SK-N-SH (cell line): ENCODE results near the gene AGBL1. TPM values are rescaled to one million over a fixed set of nuclear protein-coding genes. Genes with fewer than 3 reads are reported as not detected.

Source experiments
- CTCF ChIA-PET: fragments of 300-600, 350-600 bp; formaldehyde crosslinking; extraction: SDS; loops from one replicate; lab custom pipeline; 2021; lab: Yijun Ruan, JAX
- POLR2A ChIA-PET: fragments of 350-600 bp; sonication (Branson Sonifier 250); formaldehyde crosslinking; extraction: SDS; loops from one replicate; lab custom pipeline; 2020; ENCODE audit warnings: antibody characterized with exemption, inconsistent platforms; lab: Yijun Ruan, JAX
- DNase-seq: peaks from one replicate; pipeline ENCODE4 v3.0.0; 2012
- H2AFZ ChIP-seq: fragments of 200-600 bp; sonication (generic); 2 replicates; pipeline ENCODE4 v1.8.1; 2016; ENCODE audit warnings: antibody characterized with exemption, mild to moderate bottlenecking, low read depth
- H3F3A ChIP-seq: fragments of 200-600 bp; sonication (generic); replicated peaks from 2 replicates; pipeline ENCODE3; 2016; ENCODE audit warnings: antibody characterized with exemption, mild to moderate bottlenecking; ENCODE audit not compliant: insufficient read depth
- H3K27ac ChIP-seq, 2 experiments: fragments of 200-500 bp in 1 of 2; fragments of 200-600 bp in 1 of 2; sonication (Bioruptor generic) in 1 of 2; sonication (generic), shearing (Covaris generic) in 1 of 2; 2 replicates each; pipeline versions ENCODE4 v1.5.1 to v1.6.1; 2014 to 2016; ENCODE audit warnings: low read depth in 2 of 2, inconsistent platforms in 1 of 2, low read length in 1 of 2, mild to moderate bottlenecking in 1 of 2, mixed read lengths in 1 of 2
- H3K27me3 ChIP-seq: fragments of 200-600 bp; sonication (generic), shearing (Covaris generic); 2 replicates; pipeline ENCODE4 v1.6.1; 2016; ENCODE audit warnings: mixed run types; ENCODE audit not compliant: insufficient read depth
- H3K36me3 ChIP-seq, 2 experiments: fragments of 200-500 bp in 1 of 2; fragments of 200-600 bp in 1 of 2; sonication (Bioruptor generic) in 1 of 2; sonication (generic) in 1 of 2; replicated peaks in 1 of 2; 2 replicates each; pipeline versions ENCODE3 to v1.5.1; 2014 to 2016; ENCODE audit warnings: low read length in 1 of 2, mild to moderate bottlenecking in 1 of 2; ENCODE audit not compliant: insufficient read depth in 2 of 2, control insufficient read depth in 1 of 2
- H3K4me1 ChIP-seq, 2 experiments: fragments of 200-500 bp in 1 of 2; fragments of 200-600 bp in 1 of 2; sonication (Bioruptor generic) in 1 of 2; sonication (generic), shearing (Covaris generic) in 1 of 2; 2 replicates each; pipeline versions ENCODE4 v1.5.1 to v1.6.1; 2014 to 2016; ENCODE audit warnings: low read depth in 1 of 2, low read length in 1 of 2, mixed run types in 1 of 2; ENCODE audit not compliant: insufficient read depth in 2 of 2, control insufficient read depth in 1 of 2
- H3K4me2 ChIP-seq: fragments of 200-600 bp; sonication (generic), shearing (Covaris generic); 2 replicates; pipeline ENCODE4 v1.6.1; 2017; ENCODE audit warnings: mixed run types
- H3K4me3 ChIP-seq, 2 experiments: fragments of 200-500 bp in 1 of 2; fragments of 200-600 bp in 1 of 2; sonication (Bioruptor generic) in 1 of 2; sonication (generic), shearing (Covaris generic) in 1 of 2; 2 replicates each; pipeline versions ENCODE4 v1.5.1 to v1.8.1; 2014 to 2016; ENCODE audit warnings: low read depth in 2 of 2, inconsistent platforms in 1 of 2, low read length in 1 of 2, mild to moderate bottlenecking in 1 of 2, mixed read lengths in 1 of 2, moderate library complexity in 1 of 2
- H3K79me2 ChIP-seq: fragments of 200-600 bp; sonication (generic); 2 replicates; pipeline ENCODE4 v1.8.1; 2017; ENCODE audit warnings: mild to moderate bottlenecking; ENCODE audit not compliant: insufficient read depth
- H3K9ac ChIP-seq: fragments of 200-600 bp; sonication (generic); 2 replicates; pipeline ENCODE4 v1.6.1; 2017; ENCODE audit warnings: mixed run types
- H3K9me2 ChIP-seq: fragments of 200-600 bp; sonication (generic); 2 replicates; pipeline ENCODE4 v1.6.1; 2017; ENCODE audit warnings: mixed run types
- H3K9me3 ChIP-seq: fragments of 200-600 bp; sonication (generic); 2 replicates; pipeline ENCODE4 v1.6.1; 2017; ENCODE audit warnings: mixed run types, mild to moderate bottlenecking, moderate library complexity
- H4K20me1 ChIP-seq: fragments of 200-600 bp; sonication (generic); 2 replicates; pipeline ENCODE4 v1.6.1; 2017; ENCODE audit warnings: mild to moderate bottlenecking, mixed run types; ENCODE audit not compliant: insufficient read depth
- CHD2 ChIP-seq: fragments of 150-350 bp; IDR thresholded peaks from 2 replicates; pipeline ENCODE4 v1.6.1; 2018; ENCODE audit warnings: low read length; ENCODE audit not compliant: partially characterized antibody
- ELF1 ChIP-seq: IDR thresholded peaks from 2 replicates; pipeline ENCODE4 v1.4.0; 2012
- EP300 ChIP-seq, 2 experiments: IDR thresholded peaks; 2 replicates each; pipeline versions ENCODE4 v1.4.0 to v1.6.1; 2012; ENCODE audit warnings: borderline replicate concordance in 1 of 2, low read depth in 1 of 2, low read length in 1 of 2
- EZH2phosphoT487 ChIP-seq: fragments of 200-600 bp; sonication (generic); IDR thresholded peaks from 2 replicates; pipeline ENCODE4 v1.6.1; 2017; ENCODE audit warnings: low read depth, mixed run types, mild to moderate bottlenecking, antibody characterized with exemption, moderate library complexity, borderline replicate concordance
- FOSL2 ChIP-seq: IDR thresholded peaks from 2 replicates; pipeline ENCODE4 v1.4.0; 2012; ENCODE audit warnings: low read depth, mild to moderate bottlenecking, moderate library complexity, borderline replicate concordance
- FOXJ3 ChIP-seq: sonication (generic); formaldehyde crosslinking; IDR thresholded peaks from 2 replicates; pipeline ENCODE4 v1.5.1; 2020; ENCODE audit warnings: mild to moderate bottlenecking, missing genetic modification reagents
- FOXM1 ChIP-seq: IDR thresholded peaks from 2 replicates; pipeline ENCODE4 v1.4.0; 2012; ENCODE audit warnings: low read depth, mild to moderate bottlenecking
- GABPA ChIP-seq: IDR thresholded peaks from 2 replicates; pipeline ENCODE4 v1.4.0; 2012; ENCODE audit warnings: low read depth, mild to moderate bottlenecking
- JUND ChIP-seq: IDR thresholded peaks from 2 replicates; pipeline ENCODE4 v1.4.0; 2012
- MEF2A ChIP-seq: IDR thresholded peaks from 2 replicates; pipeline ENCODE4 v1.4.0; 2012; ENCODE audit warnings: low read depth, borderline replicate concordance
- NFIC ChIP-seq: IDR thresholded peaks from 2 replicates; pipeline ENCODE4 v1.4.0; 2012; ENCODE audit warnings: borderline replicate concordance
- NRF1 ChIP-seq: IDR thresholded peaks from 2 replicates; pipeline ENCODE4 v1.6.1; 2012; ENCODE audit warnings: low read depth, mild to moderate bottlenecking, low read length
- RAD21 ChIP-seq: IDR thresholded peaks from 2 replicates; pipeline ENCODE4 v1.6.1; 2012; ENCODE audit warnings: mild to moderate bottlenecking, low read length
- RCOR1 ChIP-seq: fragments of 150-350 bp; IDR thresholded peaks from 2 replicates; pipeline ENCODE4 v1.6.1; 2017; ENCODE audit warnings: antibody characterized with exemption, low read length
- RFX5 ChIP-seq: IDR thresholded peaks from 2 replicates; pipeline ENCODE4 v1.6.1; 2012; ENCODE audit warnings: mild to moderate bottlenecking, improper control_type of control experiment, low read length
- SIN3A ChIP-seq: IDR thresholded peaks from 2 replicates; pipeline ENCODE4 v1.6.1; 2012; ENCODE audit warnings: low read depth, mild to moderate bottlenecking, low read length, moderate library complexity, borderline replicate concordance
- SMC3 ChIP-seq: IDR thresholded peaks from 2 replicates; pipeline ENCODE4 v1.6.1; 2012; ENCODE audit warnings: low read depth, low read length, improper control_type of control experiment
- TAF1 ChIP-seq: IDR thresholded peaks from 2 replicates; pipeline ENCODE4 v1.6.1; 2012; ENCODE audit warnings: low read depth, mild to moderate bottlenecking, low read length, moderate library complexity, borderline replicate concordance
- YY1 ChIP-seq: IDR thresholded peaks from 2 replicates; pipeline ENCODE4 v1.4.0; 2012; ENCODE audit warnings: low read depth, mild to moderate bottlenecking
- WGBS: methylation state at CpG from one replicate; pipeline ENCODE4 v1.1.6; 2017; ENCODE audit warnings: low lambda C conversion rate; 5-methylcytosine and 5-hydroxymethylcytosine counted together
- polyA plus RNA-seq, 3 experiments: library from polyadenylated mRNA; depleted of rRNA; stranded (reverse); fragments of >200 nt; gene quantifications; 2 replicates each; pipeline ENCODE4 v1.2.3, GENCODE V29; 2012
- TF ChIP-seq, protein P1 (sequence below): IDR thresholded peaks from 2 replicates; pipeline ENCODE4 v1.4.0; 2012; ENCODE audit warnings: low read depth, borderline replicate concordance
- TF ChIP-seq, protein P2 (sequence below): IDR thresholded peaks from 2 replicates; pipeline ENCODE4; 2012
- TF ChIP-seq, protein P3 (sequence below): IDR thresholded peaks from 2 replicates; pipeline ENCODE4 v1.4.0; 2012; ENCODE audit warnings: low read depth
- TF ChIP-seq, protein P4 (sequence below): IDR thresholded peaks from 2 replicates; pipeline ENCODE4 v1.4.0; 2012; ENCODE audit warnings: low read depth, borderline replicate concordance
- TF ChIP-seq, protein P5 (sequence below): fragments of 200-600 bp; sonication (generic); IDR thresholded peaks from 2 replicates; pipeline ENCODE4 v1.6.1; 2017; ENCODE audit warnings: antibody characterized with exemption, mild to moderate bottlenecking, moderate library complexity
- TF ChIP-seq, protein P6 (sequence below): fragments of 150-350 bp; IDR thresholded peaks from 2 replicates; pipeline ENCODE4 v1.6.1; 2016; ENCODE audit warnings: mild to moderate bottlenecking, low read depth, low read length

AGBL1 gene
- polyA plus RNA-seq, 1 of the 3 experiments (the other 2 are of a cell fraction): not detected

DNA sequence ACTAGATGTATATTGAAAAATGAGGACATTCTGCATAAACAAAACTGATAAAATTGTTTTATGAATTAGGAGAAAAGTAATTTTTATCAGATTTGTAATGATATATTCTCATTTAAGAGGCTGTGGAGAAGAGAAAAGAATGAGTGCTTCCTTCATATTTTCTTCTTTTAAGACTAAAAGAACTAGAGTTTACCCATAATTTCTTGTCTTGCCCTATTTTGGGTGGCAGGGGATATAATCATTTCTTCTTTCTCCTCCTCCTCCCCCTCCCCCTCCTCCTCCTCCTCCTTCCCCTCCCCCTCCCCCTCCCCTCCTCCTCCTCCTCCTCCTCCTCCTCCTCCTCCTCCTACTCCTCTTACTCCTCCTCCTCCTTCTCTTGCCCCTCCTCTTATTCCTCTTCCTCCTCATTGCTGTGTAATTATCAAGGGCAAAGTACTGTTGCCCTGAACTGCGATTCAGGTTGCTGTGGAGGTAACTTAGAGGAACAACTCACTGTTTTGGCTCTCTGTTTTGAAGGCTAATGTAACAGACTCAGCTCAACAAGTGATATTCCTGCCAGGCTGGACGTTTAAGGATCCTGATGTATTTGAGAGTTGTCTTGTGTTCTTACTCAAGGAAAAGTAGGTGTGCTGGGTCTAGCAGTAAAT, 555.4 kb downstream of the AGBL1 start (continued):
- TF ChIP-seq RAD21 (no peak), RCOR1 (no peak), FOSL2 (no peak), YY1 (no peak), GABPA (no peak), JUND (no peak), NFIC (no peak), FOXM1 (no peak)
- TF ChIP-seq, protein P1, sequence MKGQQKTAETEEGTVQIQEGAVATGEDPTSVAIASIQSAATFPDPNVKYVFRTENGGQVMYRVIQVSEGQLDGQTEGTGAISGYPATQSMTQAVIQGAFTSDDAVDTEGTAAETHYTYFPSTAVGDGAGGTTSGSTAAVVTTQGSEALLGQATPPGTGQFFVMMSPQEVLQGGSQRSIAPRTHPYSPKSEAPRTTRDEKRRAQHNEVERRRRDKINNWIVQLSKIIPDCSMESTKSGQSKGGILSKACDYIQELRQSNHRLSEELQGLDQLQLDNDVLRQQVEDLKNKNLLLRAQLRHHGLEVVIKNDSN: no peak
- TF ChIP-seq, all 33 proteins: peak for 0

DNA sequence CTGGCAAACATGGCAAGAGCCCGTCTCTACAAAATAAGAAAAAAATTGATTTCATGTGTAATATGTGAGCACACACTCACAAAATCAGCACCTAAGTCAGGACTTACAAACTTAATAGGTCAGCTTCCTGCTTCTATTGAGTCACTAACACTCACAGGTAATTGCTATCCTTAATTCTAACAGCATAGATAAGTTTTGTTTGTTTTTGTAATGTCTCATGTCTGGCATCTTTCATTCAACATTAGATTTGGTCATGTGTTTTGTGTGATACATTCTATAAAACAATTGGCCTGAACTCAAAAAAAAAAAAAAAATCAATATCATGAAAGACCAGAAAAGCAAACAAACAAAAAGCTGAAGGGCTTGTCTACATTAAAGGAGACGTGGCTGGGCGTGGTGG, 564.7 kb downstream of the AGBL1 start:
- Histone ChIP-seq H3F3A (no peaks in the 10 kb centered on the region), H3K27ac (no peak overlapping the region), H3K27me3 (no peaks in the 10 kb centered on the region), H3K36me3 (no peaks in the 10 kb centered on the region), H3K4me3 (no peak overlapping the region), H3K79me2 (no peaks in the 10 kb centered on the region), H3K9ac (no peak overlapping the region), H3K9me3 (no peaks in the 10 kb centered on the region), H2AFZ (no peak overlapping the region), H3K4me2 (no peak overlapping the region), H3K9me2 (no peaks in the 10 kb centered on the region), H3K4me1 (no peaks in the 10 kb centered on the region), H4K20me1 (no peaks in the 10 kb centered on the region)
- DNase-seq: no peak
- ChIA-PET POLR2A (no interaction called here), CTCF (interaction anchor here (0.8 kb wide), 1 partner anchor 10 kb away, joined by 3 read pairs; no protein-coding TSS in a partner anchor)
- TF ChIP-seq FOXJ3 (CRISPR knock-in tag) (no peak), SIN3A (no peak), RFX5 (no peak), EZH2phosphoT487 (no peak), JUND (no peak), CHD2 (no peak), ELF1 (no peak), EP300 (IDR thresholded peaks at IDR 0.05; ENCODE audit: borderline replicate concordance in 1 of 2, low read depth in 1 of 2, low read length in 1 of 2) (no peak), FOSL2 (no peak), TAF1 (no peak), YY1 (no peak), NRF1 (no peak), SMC3 (no peak), MEF2A (no peak)
- TF ChIP-seq, protein P2, sequence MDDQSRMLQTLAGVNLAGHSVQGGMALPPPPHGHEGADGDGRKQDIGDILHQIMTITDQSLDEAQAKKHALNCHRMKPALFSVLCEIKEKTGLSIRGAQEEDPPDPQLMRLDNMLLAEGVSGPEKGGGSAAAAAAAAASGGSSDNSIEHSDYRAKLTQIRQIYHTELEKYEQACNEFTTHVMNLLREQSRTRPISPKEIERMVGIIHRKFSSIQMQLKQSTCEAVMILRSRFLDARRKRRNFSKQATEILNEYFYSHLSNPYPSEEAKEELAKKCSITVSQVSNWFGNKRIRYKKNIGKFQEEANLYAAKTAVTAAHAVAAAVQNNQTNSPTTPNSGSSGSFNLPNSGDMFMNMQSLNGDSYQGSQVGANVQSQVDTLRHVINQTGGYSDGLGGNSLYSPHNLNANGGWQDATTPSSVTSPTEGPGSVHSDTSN: no peak
- TF ChIP-seq, protein P3, sequence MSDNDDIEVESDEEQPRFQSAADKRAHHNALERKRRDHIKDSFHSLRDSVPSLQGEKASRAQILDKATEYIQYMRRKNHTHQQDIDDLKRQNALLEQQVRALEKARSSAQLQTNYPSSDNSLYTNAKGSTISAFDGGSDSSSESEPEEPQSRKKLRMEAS: no peak
- TF ChIP-seq, protein P1: no peak
- TF ChIP-seq, protein P4, sequence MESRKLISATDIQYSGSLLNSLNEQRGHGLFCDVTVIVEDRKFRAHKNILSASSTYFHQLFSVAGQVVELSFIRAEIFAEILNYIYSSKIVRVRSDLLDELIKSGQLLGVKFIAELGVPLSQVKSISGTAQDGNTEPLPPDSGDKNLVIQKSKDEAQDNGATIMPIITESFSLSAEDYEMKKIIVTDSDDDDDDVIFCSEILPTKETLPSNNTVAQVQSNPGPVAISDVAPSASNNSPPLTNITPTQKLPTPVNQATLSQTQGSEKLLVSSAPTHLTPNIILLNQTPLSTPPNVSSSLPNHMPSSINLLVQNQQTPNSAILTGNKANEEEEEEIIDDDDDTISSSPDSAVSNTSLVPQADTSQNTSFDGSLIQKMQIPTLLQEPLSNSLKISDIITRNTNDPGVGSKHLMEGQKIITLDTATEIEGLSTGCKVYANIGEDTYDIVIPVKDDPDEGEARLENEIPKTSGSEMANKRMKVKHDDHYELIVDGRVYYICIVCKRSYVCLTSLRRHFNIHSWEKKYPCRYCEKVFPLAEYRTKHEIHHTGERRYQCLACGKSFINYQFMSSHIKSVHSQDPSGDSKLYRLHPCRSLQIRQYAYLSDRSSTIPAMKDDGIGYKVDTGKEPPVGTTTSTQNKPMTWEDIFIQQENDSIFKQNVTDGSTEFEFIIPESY: no peak
- TF ChIP-seq, protein P5, sequence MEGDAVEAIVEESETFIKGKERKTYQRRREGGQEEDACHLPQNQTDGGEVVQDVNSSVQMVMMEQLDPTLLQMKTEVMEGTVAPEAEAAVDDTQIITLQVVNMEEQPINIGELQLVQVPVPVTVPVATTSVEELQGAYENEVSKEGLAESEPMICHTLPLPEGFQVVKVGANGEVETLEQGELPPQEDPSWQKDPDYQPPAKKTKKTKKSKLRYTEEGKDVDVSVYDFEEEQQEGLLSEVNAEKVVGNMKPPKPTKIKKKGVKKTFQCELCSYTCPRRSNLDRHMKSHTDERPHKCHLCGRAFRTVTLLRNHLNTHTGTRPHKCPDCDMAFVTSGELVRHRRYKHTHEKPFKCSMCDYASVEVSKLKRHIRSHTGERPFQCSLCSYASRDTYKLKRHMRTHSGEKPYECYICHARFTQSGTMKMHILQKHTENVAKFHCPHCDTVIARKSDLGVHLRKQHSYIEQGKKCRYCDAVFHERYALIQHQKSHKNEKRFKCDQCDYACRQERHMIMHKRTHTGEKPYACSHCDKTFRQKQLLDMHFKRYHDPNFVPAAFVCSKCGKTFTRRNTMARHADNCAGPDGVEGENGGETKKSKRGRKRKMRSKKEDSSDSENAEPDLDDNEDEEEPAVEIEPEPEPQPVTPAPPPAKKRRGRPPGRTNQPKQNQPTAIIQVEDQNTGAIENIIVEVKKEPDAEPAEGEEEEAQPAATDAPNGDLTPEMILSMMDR: no peak
- TF ChIP-seq, protein P6, sequence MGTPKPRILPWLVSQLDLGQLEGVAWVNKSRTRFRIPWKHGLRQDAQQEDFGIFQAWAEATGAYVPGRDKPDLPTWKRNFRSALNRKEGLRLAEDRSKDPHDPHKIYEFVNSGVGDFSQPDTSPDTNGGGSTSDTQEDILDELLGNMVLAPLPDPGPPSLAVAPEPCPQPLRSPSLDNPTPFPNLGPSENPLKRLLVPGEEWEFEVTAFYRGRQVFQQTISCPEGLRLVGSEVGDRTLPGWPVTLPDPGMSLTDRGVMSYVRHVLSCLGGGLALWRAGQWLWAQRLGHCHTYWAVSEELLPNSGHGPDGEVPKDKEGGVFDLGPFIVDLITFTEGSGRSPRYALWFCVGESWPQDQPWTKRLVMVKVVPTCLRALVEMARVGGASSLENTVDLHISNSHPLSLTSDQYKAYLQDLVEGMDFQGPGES: no peak
- 55% methylated on average over 3 of the region's 3 CpGs for WGBS
